Muscle layer of colon (tissue), 2 donors: ENCODE measurements around the gene COX8A.
"Not testable (repeated sequence)": the region's sequence is repeated elsewhere in the genome, so short reads cannot be mapped to it uniquely, and the experiment has no call there.

Experiments used
- H3K27ac ChIP-seq: one replicate; pipeline ENCODE4 v1.7.0; 2013; ENCODE audit warnings: low read depth, mild to moderate bottlenecking, low read length, moderate library complexity
- H3K27me3 ChIP-seq, 2 donors: one replicate each; pipeline ENCODE4 v1.7.0; 2013; ENCODE audit warnings: low read length in 2 of 2, mild to moderate bottlenecking in 2 of 2; ENCODE audit not compliant: insufficient read depth in 2 of 2, control insufficient read depth in 1 of 2
- H3K36me3 ChIP-seq: one replicate; pipeline ENCODE4 v1.7.0; 2013; ENCODE audit warnings: mild to moderate bottlenecking, low read length; ENCODE audit not compliant: insufficient read depth
- H3K4me1 ChIP-seq: one replicate; pipeline ENCODE4 v1.7.0; 2013; ENCODE audit warnings: mild to moderate bottlenecking, low read length; ENCODE audit not compliant: insufficient read depth
- H3K4me3 ChIP-seq, 2 donors: one replicate each; pipeline ENCODE4 v1.7.0; 2013; ENCODE audit warnings: low read length in 2 of 2, low read depth in 1 of 2, mild to moderate bottlenecking in 1 of 2, moderate library complexity in 1 of 2
- H3K9ac ChIP-seq: one replicate; pipeline ENCODE4 v1.7.0; 2013; ENCODE audit warnings: low read length
- H3K9me3 ChIP-seq: one replicate; pipeline ENCODE4 v1.7.0; 2013; ENCODE audit warnings: mild to moderate bottlenecking, low read length
- donor health status: abdominal sarcoma.
- donor health status: Adenocarcinoma of cecum.

COX8A gene

GRCh38 chr11:63942803-63943202 lies 31.6 kb upstream of the COX8A start:
- no peaks in the 10 kb centered on the region for H3K9me3 ChIP-seq
- H3K4me1 ChIP-seq: peaks cover 22% of the 10 kb centered on the region
- H3K27ac ChIP-seq: no peak overlapping the region
- no peak overlapping the region for H3K4me3 ChIP-seq
- peaks cover 9% of the 10 kb centered on the region for H3K36me3 ChIP-seq
- no peak overlapping the region for H3K9ac ChIP-seq
- no peaks in the 10 kb centered on the region for H3K27me3 ChIP-seq

- Histone ChIP-seq H3K4me3 (peak overlapping the region in 1 of 2 donors; percentile 13), H3K9ac (peak overlapping the region; percentile 41), H3K4me1 (peaks cover 17% of the 10 kb centered on the region), H3K27ac (peak overlapping the region; percentile 88), H3K27me3 (no peaks in the 10 kb centered on the region), H3K36me3 (peaks cover 9% of the 10 kb centered on the region), H3K9me3 (no peaks in the 10 kb centered on the region)
These were observed 29.4 kb upstream of the COX8A start for GRCh38 chr11:63944987-63945386.

- Histone ChIP-seq H3K9ac (peak overlapping the region; percentile 41), H3K27me3 (no peaks in the 10 kb centered on the region), H3K4me3 (peak overlapping the region in 1 of 2 donors; percentile 13), H3K4me1 (peaks cover 17% of the 10 kb centered on the region), H3K36me3 (peaks cover 9% of the 10 kb centered on the region), H3K27ac (peak overlapping the region; percentile 88), H3K9me3 (no peaks in the 10 kb centered on the region)
These were observed 28.8 kb upstream of the COX8A start for GRCh38 chr11:63945477-63946163.

DNA sequence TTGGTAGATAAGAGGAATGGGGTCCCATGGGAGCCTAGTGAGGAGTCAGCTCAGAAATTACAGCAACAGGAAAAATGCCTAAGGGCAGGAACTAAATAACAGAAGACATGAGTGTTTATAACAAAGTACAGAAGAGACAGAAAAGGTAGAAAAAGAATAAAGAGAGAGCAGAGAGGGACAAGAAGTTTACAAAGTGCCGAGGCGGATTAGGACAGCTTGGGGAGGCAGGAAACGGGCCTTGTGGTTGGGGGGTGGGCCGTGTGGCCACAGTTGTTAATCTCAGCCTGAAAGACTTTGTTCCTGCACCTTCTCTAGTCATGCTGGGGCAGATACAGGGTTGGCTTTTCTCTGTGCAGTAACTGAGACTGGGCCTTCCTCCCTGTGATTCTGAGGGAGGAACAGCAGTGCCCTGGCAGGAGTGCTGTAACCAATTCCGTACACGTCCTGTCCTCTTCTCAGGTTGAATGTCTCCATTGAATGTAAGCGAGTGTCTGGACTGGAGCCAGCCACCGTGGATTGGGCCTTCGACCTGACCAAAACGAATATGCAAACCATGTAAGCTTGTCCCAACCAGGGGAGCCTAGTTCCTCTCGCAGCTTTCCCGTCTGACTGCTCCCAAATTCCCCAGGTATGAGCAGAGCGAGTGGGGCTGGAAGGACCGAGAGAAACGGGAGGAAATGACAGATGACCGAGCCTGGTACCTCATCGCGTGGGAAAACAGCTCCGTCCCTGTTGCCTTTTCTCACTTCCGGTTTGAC lies 22.5 kb upstream of the COX8A start:
- no peak overlapping the region for H3K9ac ChIP-seq
- no peaks in the 10 kb centered on the region for H3K9me3 ChIP-seq
- H3K4me3 ChIP-seq: no peak overlapping the region
- peaks cover 37% of the 10 kb centered on the region for H3K36me3 ChIP-seq
- no peak overlapping the region for H3K27ac ChIP-seq
- no peaks in the 10 kb centered on the region for H3K4me1 ChIP-seq
- no peaks in the 10 kb centered on the region for H3K27me3 ChIP-seq

- no peaks in the 10 kb centered on the region for H3K4me1 ChIP-seq
- H3K4me3 ChIP-seq: no peak overlapping the region
- H3K27ac ChIP-seq: no peak overlapping the region
- no peaks in the 10 kb centered on the region for H3K27me3 ChIP-seq
- H3K36me3 ChIP-seq: peaks cover 33% of the 10 kb centered on the region
- no peaks in the 10 kb centered on the region for H3K9me3 ChIP-seq
- H3K9ac ChIP-seq: no peak overlapping the region
These were observed 21.9 kb upstream of the COX8A start for GRCh38 chr11:63952570-63952969.

DNA sequence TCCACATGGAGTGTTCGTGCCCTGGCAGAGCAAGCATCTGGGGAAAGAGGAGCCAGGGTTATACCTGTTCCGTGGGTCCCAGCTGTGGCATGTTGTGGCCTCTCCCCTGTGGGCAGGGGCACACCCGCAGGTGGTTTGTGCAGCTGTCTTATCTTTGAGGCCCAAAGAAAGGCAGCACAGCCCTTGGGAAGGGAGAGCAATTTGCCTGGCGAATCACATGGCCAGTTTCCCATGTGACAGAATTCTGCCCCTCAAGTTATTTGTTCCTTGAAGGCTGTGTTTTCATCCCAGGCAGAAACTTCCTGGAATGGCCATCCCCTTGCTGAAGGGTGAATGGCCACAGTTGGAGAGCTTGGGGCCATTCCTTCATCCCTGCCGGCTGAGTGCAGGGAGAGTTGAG lies 16.4 kb upstream of the COX8A start:
- H3K27ac ChIP-seq: no peak overlapping the region
- no peaks in the 10 kb centered on the region for H3K9me3 ChIP-seq
- H3K36me3 ChIP-seq: peaks cover 22% of the 10 kb centered on the region
- no peaks in the 10 kb centered on the region for H3K4me1 ChIP-seq
- H3K27me3 ChIP-seq: no peaks in the 10 kb centered on the region
- no peak overlapping the region for H3K9ac ChIP-seq
- H3K4me3 ChIP-seq: no peak overlapping the region

GRCh38 chr11:63961608-63962412 lies 12.6 kb upstream of the COX8A start:
- H3K4me1 ChIP-seq: no peaks in the 10 kb centered on the region
- no peak overlapping the region for H3K27ac ChIP-seq
- no peak overlapping the region for H3K4me3 ChIP-seq
- no peaks in the 10 kb centered on the region for H3K9me3 ChIP-seq
- no peaks in the 10 kb centered on the region for H3K27me3 ChIP-seq
- no peaks in the 10 kb centered on the region for H3K36me3 ChIP-seq
- no peak overlapping the region for H3K9ac ChIP-seq

DNA sequence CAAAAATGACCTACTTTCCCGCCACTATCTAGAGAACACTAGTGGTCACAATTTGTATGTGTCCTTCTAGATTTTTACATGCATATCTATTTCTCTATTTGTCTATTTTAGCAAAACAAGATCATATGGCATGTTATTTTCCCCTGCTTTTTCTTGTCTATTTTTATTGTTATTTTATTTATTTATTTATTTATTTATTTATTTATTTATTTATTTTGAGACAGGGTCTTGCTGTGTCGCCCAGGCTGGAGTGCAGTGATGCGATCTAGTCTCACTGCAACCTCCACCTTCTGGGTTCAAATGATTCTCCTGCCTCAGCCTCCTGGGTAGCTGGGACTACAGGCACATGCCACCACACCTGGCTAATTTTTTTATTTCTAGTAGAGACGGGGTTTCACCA lies 10.5 kb upstream of the COX8A start:
- H3K4me3 ChIP-seq, H3K9ac ChIP-seq, H3K27me3 ChIP-seq, H3K36me3 ChIP-seq, H3K27ac ChIP-seq, H3K9me3 ChIP-seq, H3K4me1 ChIP-seq: not testable (repeated sequence)

DNA sequence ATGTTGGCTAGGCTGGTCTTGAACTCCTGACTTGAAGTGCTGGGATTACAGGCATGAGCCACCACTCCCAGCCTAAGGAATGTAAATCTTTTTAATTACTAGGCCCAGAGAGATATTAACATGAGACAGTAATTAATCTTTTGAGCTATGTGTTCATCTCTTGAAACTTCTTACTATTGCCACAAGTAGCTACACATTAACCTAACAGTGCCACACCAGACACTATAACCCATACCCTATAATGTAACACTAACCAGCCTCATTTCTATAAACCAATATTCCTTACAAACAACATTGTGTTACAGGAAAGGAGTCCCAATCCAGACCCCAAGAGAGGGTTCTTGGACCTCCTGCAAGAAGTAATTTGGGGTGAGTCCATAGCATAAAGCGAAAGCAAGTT lies 8.0 kb upstream of the COX8A start:
- Histone ChIP-seq H3K36me3 (no peaks in the 10 kb centered on the region), H3K27me3 (no peaks in the 10 kb centered on the region), H3K4me3 (no peak overlapping the region)

GRCh38 chr11:63969461-63969860 lies 5.0 kb upstream of the COX8A start:
- H3K4me1 ChIP-seq: no peaks in the 10 kb centered on the region
- no peak overlapping the region for H3K9ac ChIP-seq
- no peak overlapping the region for H3K27ac ChIP-seq
- no peak overlapping the region for H3K4me3 ChIP-seq
- H3K9me3 ChIP-seq: no peaks in the 10 kb centered on the region
- no peaks in the 10 kb centered on the region for H3K36me3 ChIP-seq
- peaks cover 0 to 6% of the 10 kb centered on the region in 2 donors for H3K27me3 ChIP-seq

More for the DNA sequence above, 8.0 kb upstream of the COX8A start:
- Histone ChIP-seq H3K27ac (no peak overlapping the region), H3K9me3 (no peaks in the 10 kb centered on the region), H3K4me1 (no peaks in the 10 kb centered on the region), H3K9ac (no peak overlapping the region)

GRCh38 chr11:63970902-63971301 lies 3.5 kb upstream of the COX8A start:
- no peak overlapping the region for H3K9ac ChIP-seq
- H3K27ac ChIP-seq: no peak overlapping the region
- H3K4me3 ChIP-seq: no peak overlapping the region
- H3K4me1 ChIP-seq: peaks cover 8% of the 10 kb centered on the region
- peaks cover under 1% of the 10 kb centered on the region for H3K36me3 ChIP-seq
- peaks cover 0 to 6% of the 10 kb centered on the region in 2 donors for H3K27me3 ChIP-seq
- H3K9me3 ChIP-seq: no peaks in the 10 kb centered on the region
